PC-9 (cell line): ENCODE measurements around the gene STK39.

Experiments used
- EZH2 ChIP-seq: fragments of 200-600 bp; sonication (generic); IDR thresholded peaks from 2 replicates; pipeline ENCODE4 v1.8.0; 2017; ENCODE audit warnings: antibody characterized with exemption, low read depth
- TF ChIP-seq, protein P1 (sequence below): fragments of 200-600 bp; sonication (generic); conservative IDR thresholded peaks from 2 replicates; pipeline ENCODE4 v1.6.1; 2017; ENCODE audit warnings: mixed run types, antibody characterized with exemption, mild to moderate bottlenecking, moderate library complexity

DNA sequence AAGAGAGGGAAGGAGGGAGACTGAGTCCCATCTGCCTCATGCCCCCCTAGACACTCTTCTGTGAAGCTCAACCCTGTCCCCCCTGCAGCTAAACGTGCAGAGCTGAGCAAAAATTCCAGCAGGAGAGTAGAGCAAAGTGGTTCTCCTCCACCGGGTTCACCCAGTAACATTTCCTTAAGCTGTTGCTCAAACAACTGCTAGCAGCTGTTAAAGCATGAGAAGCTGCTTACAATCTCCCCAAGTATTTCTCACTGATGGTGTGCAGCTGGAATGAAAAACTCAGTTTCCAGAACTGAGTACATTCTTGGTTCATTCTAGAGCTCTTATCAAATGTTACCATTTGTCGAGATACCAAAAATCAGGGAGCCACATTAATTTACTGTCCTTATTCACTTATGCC, 92.3 kb downstream of the STK39 start:
- TF ChIP-seq, protein P1, sequence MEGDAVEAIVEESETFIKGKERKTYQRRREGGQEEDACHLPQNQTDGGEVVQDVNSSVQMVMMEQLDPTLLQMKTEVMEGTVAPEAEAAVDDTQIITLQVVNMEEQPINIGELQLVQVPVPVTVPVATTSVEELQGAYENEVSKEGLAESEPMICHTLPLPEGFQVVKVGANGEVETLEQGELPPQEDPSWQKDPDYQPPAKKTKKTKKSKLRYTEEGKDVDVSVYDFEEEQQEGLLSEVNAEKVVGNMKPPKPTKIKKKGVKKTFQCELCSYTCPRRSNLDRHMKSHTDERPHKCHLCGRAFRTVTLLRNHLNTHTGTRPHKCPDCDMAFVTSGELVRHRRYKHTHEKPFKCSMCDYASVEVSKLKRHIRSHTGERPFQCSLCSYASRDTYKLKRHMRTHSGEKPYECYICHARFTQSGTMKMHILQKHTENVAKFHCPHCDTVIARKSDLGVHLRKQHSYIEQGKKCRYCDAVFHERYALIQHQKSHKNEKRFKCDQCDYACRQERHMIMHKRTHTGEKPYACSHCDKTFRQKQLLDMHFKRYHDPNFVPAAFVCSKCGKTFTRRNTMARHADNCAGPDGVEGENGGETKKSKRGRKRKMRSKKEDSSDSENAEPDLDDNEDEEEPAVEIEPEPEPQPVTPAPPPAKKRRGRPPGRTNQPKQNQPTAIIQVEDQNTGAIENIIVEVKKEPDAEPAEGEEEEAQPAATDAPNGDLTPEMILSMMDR: no peak
- no peak for TF ChIP-seq EZH2
